HepG2 (cell line): Measurements from ENCODE around the gene THRB.

Source experiments
- JUN ChIP-seq: sonication (generic); formaldehyde crosslinking; IDR thresholded peaks from 2 replicates; pipeline ENCODE4 v1.4.0; 2020; ENCODE audit warnings: mild to moderate bottlenecking, missing genetic modification reagents
- KLF15 ChIP-seq: sonication (generic); formaldehyde crosslinking; IDR thresholded peaks from 2 replicates; pipeline ENCODE4 v1.8.1; 2023; ENCODE audit warnings: borderline replicate concordance, mild to moderate bottlenecking, inconsistent platforms, missing genetic modification reagents, mixed read lengths
- MAZ ChIP-seq, 2 experiments: sonication (generic) in 1 of 2; formaldehyde crosslinking in 1 of 2; IDR thresholded peaks; 2 replicates each; pipeline versions ENCODE4 v1.5.0 to v1.6.1; 2012 to 2020; ENCODE audit warnings: low read depth in 2 of 2, mild to moderate bottlenecking in 2 of 2, borderline replicate concordance in 1 of 2, improper control_type of control experiment in 1 of 2, low read length in 1 of 2, missing genetic modification reagents in 1 of 2, moderate library complexity in 1 of 2
- ZFP1 ChIP-seq: IDR thresholded peaks from 2 replicates; pipeline ENCODE4 v1.6.1; 2016

DNA sequence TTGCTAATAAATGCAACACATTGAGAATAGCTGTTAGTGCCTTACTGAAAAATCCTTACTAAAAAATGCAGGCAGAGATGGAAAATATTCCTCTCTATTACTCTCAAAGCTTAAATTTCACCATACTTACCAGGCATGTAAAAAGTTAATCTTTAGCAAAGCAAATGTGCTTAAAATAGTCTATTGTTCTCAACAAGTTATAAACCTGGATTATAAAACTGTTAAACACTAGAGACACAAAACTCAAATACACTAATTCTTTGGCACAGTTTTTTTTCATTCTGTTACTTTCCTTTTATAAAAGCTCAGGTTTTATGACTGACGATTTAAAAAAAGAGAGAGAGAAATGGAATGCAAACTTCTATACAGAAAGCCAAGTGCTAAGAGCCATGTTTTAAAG, 119.8 kb downstream of the THRB start:
- TF ChIP-seq KLF15 (CRISPR knock-in tag) (no peak), MAZ (IDR thresholded peaks at IDR 0.05; ENCODE audit: borderline replicate concordance, low read depth, low read length) (no peak), MAZ (CRISPR knock-in tag; IDR thresholded peaks at IDR 0.05; ENCODE audit: low read depth) (no peak), ZFP1 (CRISPR knock-in tag) (no peak), JUN (CRISPR knock-in tag) (no peak)
